ENCODE measurements around the gene MEFV.
A peak's percentile ranks its signal among the peaks of the same experiment; 100 is the strongest.

The MEFV gene

GRCh38 chr16:3234857-3235561, 21.4 kb downstream of the MEFV start, which contains the start of gene ZNF200:
Gene ZNF200, minus strand, starts transcription at chr16:3235158. Its CDS starts 1,403 bp downstream, at chr16:3233755.
- TF ChIP-seq CTCF (IDR thresholded peaks at IDR 0.05), result no peak
- peak within 1 kb of the TSS; percentile 71 to 94 for H3K4me3 ChIP-seq
- H3K36me3 ChIP-seq, result peaks cover 30 to 32% (median 31%) of the 10 kb centered on the region in 3 donors
- H3K9me3 ChIP-seq, result peaks cover 0 to 4% (median 0%) of the 10 kb centered on the region in 3 donors
- no peaks in the 10 kb centered on the region for H3K27me3 ChIP-seq
- intact Hi-C loops (cut with DNase I; ENCODE audit: low total_unique reads), result loop anchor here (10.0 kb wide), 2 partner anchors 50 to 220 kb away; partner anchors contain the start of gene ZNF263
- peaks cover 0 to 17% (median 13%) of the 10 kb centered on the region in 4 donors for H3K4me1 ChIP-seq
- peak within 1 kb of the TSS; percentile 85 to 94 for H3K27ac ChIP-seq
- peak; percentile 95 to 97 for DNase-seq

- H3K9me3 ChIP-seq, result peaks cover 0 to 7% (median 0%) of the 10 kb centered on the region in 3 donors
- DNase-seq, result no peak
- peak overlapping the region; percentile 71 to 94 for H3K4me3 ChIP-seq
- no peaks in the 10 kb centered on the region for H3K27me3 ChIP-seq
- peaks cover 35 to 37% (median 36%) of the 10 kb centered on the region in 3 donors for H3K36me3 ChIP-seq
- no peak for TF ChIP-seq CTCF (IDR thresholded peaks at IDR 0.05)
- H3K4me1 ChIP-seq, result peaks cover 0 to 17% (median 13%) of the 10 kb centered on the region in 4 donors
- H3K27ac ChIP-seq, result peak overlapping the region; percentile 85 to 94
- intact Hi-C loops (cut with DNase I; ENCODE audit: low total_unique reads), result loop anchor here (10.0 kb wide), 2 partner anchors 50 to 220 kb away; partner anchors contain the start of gene ZNF263
Measured at GRCh38 chr16:3234543-3234856, 21.9 kb downstream of the MEFV start.

GRCh38 chr16:3223913-3224515, 32.4 kb downstream of the MEFV start:
- Histone ChIP-seq H3K9me3 (peaks cover 12 to 90% (median 66%) of the 10 kb centered on the region in 3 donors), H3K27ac (no peak overlapping the region), H3K27me3 (no peaks in the 10 kb centered on the region), H3K4me3 (no peak overlapping the region), H3K36me3 (peaks cover 72 to 76% (median 75%) of the 10 kb centered on the region in 3 donors), H3K4me1 (no peaks in the 10 kb centered on the region)
- no peak for TF ChIP-seq CTCF (IDR thresholded peaks at IDR 0.05)
- intact Hi-C loops (cut with DNase I; ENCODE audit: low total_unique reads), result no loop called here
- no peak for DNase-seq

- Histone ChIP-seq H3K4me3 (no peak overlapping the region), H3K36me3 (peaks cover 41 to 45% (median 44%) of the 10 kb centered on the region in 3 donors), H3K27me3 (no peaks in the 10 kb centered on the region), H3K4me1 (no peaks in the 10 kb centered on the region), H3K27ac (no peak overlapping the region), H3K9me3 (peaks cover 12 to 61% (median 52%) of the 10 kb centered on the region in 3 donors)
- intact Hi-C loops (cut with DNase I; ENCODE audit: low total_unique reads), result no loop called here
- DNase-seq, result no peak
- no peak for TF ChIP-seq CTCF (IDR thresholded peaks at IDR 0.05)
Measured at GRCh38 chr16:3220839-3221238, 35.6 kb downstream of the MEFV start.

- H3K36me3 ChIP-seq, result peaks cover 0 to 2% (median 0%) of the 10 kb centered on the region in 3 donors
- H3K27ac ChIP-seq, result no peak overlapping the region
- H3K4me1 ChIP-seq, result no peaks in the 10 kb centered on the region
- no peak overlapping the region for H3K4me3 ChIP-seq
- no peak for DNase-seq
- no peaks in the 10 kb centered on the region for H3K27me3 ChIP-seq
- intact Hi-C loops (cut with DNase I; ENCODE audit: low total_unique reads), result no loop called here
- peaks cover 0 to 17% (median 8%) of the 10 kb centered on the region in 3 donors for H3K9me3 ChIP-seq
- TF ChIP-seq CTCF (IDR thresholded peaks at IDR 0.05), result no peak
Measured at GRCh38 chr16:3216263-3216640, 40.2 kb downstream of the MEFV start.
